MM.1S (cell line): ENCODE data around the gene NAPA.

ENCODE experiments used
- DNase-seq: peaks from one replicate; pipeline ENCODE4 v3.0.0-alpha.2; 2015
- H2AFZ ChIP-seq: fragments of 300-600 bp; sonication (generic); 2 replicates; pipeline ENCODE4 v1.6.0; 2016; ENCODE audit warnings: antibody characterized with exemption, low read length
- H3F3A ChIP-seq: fragments of 300-600 bp; sonication (generic); 2 replicates; pipeline ENCODE4 v1.6.1; 2016; ENCODE audit warnings: mild to moderate bottlenecking, antibody characterized with exemption, low read length, moderate library complexity, mixed read lengths; ENCODE audit not compliant: insufficient read depth
- H3K27ac ChIP-seq: fragments of 300-600 bp; sonication (generic); 2 replicates; pipeline ENCODE4 v1.5.1; 2016; ENCODE audit warnings: mild to moderate bottlenecking, low read length
- H3K27me3 ChIP-seq: fragments of 300-600 bp; sonication (generic); replicated peaks from 2 replicates; pipeline ENCODE4 v1.6.0; 2016; ENCODE audit warnings: low read length; ENCODE audit not compliant: insufficient read depth
- H3K36me3 ChIP-seq: fragments of 300-600 bp; sonication (generic); replicated peaks from 2 replicates; pipeline ENCODE4 v1.6.1; 2016; ENCODE audit warnings: mild to moderate bottlenecking, low read length, mixed read lengths; ENCODE audit not compliant: insufficient read depth
- H3K4me1 ChIP-seq: fragments of 300-600 bp; sonication (generic); 2 replicates; pipeline ENCODE4 v1.6.1; 2016; ENCODE audit warnings: low read length, mixed read lengths
- H3K4me2 ChIP-seq: fragments of 300-600 bp; sonication (generic); 2 replicates; pipeline ENCODE4 v1.6.0; 2016; ENCODE audit warnings: low read depth, low read length
- H3K4me3 ChIP-seq: fragments of 300-600 bp; sonication (generic); 2 replicates; pipeline ENCODE4 v1.5.1; 2016; ENCODE audit warnings: low read length, mixed read lengths
- H3K79me2 ChIP-seq: fragments of 300-600 bp; sonication (generic); 2 replicates; pipeline ENCODE4 v1.6.1; 2016; ENCODE audit warnings: mixed run types, low read length, mixed read lengths
- H3K9ac ChIP-seq: fragments of 300-600 bp; sonication (generic); 2 replicates; pipeline ENCODE4 v1.6.1; 2016; ENCODE audit warnings: low read length, mixed read lengths
- H3K9me2 ChIP-seq: fragments of 300-600 bp; sonication (generic); replicated peaks from 2 replicates; pipeline ENCODE4 v1.6.1; 2016; ENCODE audit warnings: mild to moderate bottlenecking, low read length, mixed read lengths; ENCODE audit not compliant: insufficient read depth
- H3K9me3 ChIP-seq: fragments of 300-600 bp; sonication (generic); replicated peaks from 2 replicates; pipeline ENCODE4 v1.6.1; 2016; ENCODE audit warnings: mild to moderate bottlenecking, low read length, mixed read lengths; ENCODE audit not compliant: insufficient read depth
- H4K20me1 ChIP-seq: fragments of 300-600 bp; sonication (generic); 2 replicates; pipeline ENCODE4 v1.6.1; 2016; ENCODE audit warnings: mild to moderate bottlenecking, low read length, moderate library complexity, mixed read lengths; ENCODE audit not compliant: insufficient read depth
- CTCF ChIP-seq: fragments of 300-600 bp; sonication (generic); IDR thresholded peaks from 2 replicates; pipeline ENCODE4 v1.5.1; 2016; ENCODE audit warnings: antibody characterized with exemption, low read length, mixed read lengths
- EZH2 ChIP-seq: fragments of 300-600 bp; sonication (generic); optimal IDR thresholded peaks from 2 replicates; pipeline ENCODE3; 2017; ENCODE audit warnings: low read depth, mild to moderate bottlenecking, antibody characterized with exemption, low read length, mixed read lengths
- EZH2phosphoT487 ChIP-seq: fragments of 300-600 bp; sonication (generic); IDR thresholded peaks from 2 replicates; pipeline ENCODE4 v1.6.1; 2018; ENCODE audit warnings: antibody characterized with exemption, low read length

NAPA gene

GRCh38 chr19:47539747-47540311, 25.0 kb upstream of the NAPA start:
- peaks cover 42% of the 10 kb centered on the region for H3K27me3 ChIP-seq
- DNase-seq: no peak
- H3F3A ChIP-seq: no peaks in the 10 kb centered on the region
- H3K4me1 ChIP-seq: no peaks in the 10 kb centered on the region
- H4K20me1 ChIP-seq: no peaks in the 10 kb centered on the region
- no peaks in the 10 kb centered on the region for H3K36me3 ChIP-seq
- H2AFZ ChIP-seq: no peak overlapping the region
- no peaks in the 10 kb centered on the region for H3K9me2 ChIP-seq
- no peak overlapping the region for H3K4me3 ChIP-seq
- TF ChIP-seq CTCF (no peak), EZH2 (no peak), EZH2phosphoT487 (no peak)
- H3K9me3 ChIP-seq: no peaks in the 10 kb centered on the region
- no peaks in the 10 kb centered on the region for H3K79me2 ChIP-seq
- no peak overlapping the region for H3K4me2 ChIP-seq
- H3K9ac ChIP-seq: no peak overlapping the region
- H3K27ac ChIP-seq: no peak overlapping the region

- H3K36me3 ChIP-seq: no peaks in the 10 kb centered on the region
- no peaks in the 10 kb centered on the region for H3F3A ChIP-seq
- H3K9ac ChIP-seq: no peak overlapping the region
- peaks cover 35% of the 10 kb centered on the region for H3K27me3 ChIP-seq
- no peak overlapping the region for H3K4me3 ChIP-seq
- H3K9me3 ChIP-seq: no peaks in the 10 kb centered on the region
- H3K79me2 ChIP-seq: no peaks in the 10 kb centered on the region
- TF ChIP-seq EZH2phosphoT487 (no peak), CTCF (no peak), EZH2 (no peak)
- H3K4me1 ChIP-seq: no peaks in the 10 kb centered on the region
- DNase-seq: no peak
- H4K20me1 ChIP-seq: no peaks in the 10 kb centered on the region
- no peak overlapping the region for H3K4me2 ChIP-seq
- no peaks in the 10 kb centered on the region for H3K9me2 ChIP-seq
- H2AFZ ChIP-seq: no peak overlapping the region
- H3K27ac ChIP-seq: no peak overlapping the region
These were observed 23.9 kb upstream of the NAPA start for GRCh38 chr19:47538812-47539211.

- H3K4me1 ChIP-seq: no peaks in the 10 kb centered on the region
- no peaks in the 10 kb centered on the region for H3K79me2 ChIP-seq
- no peak for TF ChIP-seq EZH2
- no peak for TF ChIP-seq EZH2phosphoT487
- no peak for TF ChIP-seq CTCF
- no peak overlapping the region for H3K4me2 ChIP-seq
- no peak overlapping the region for H3K4me3 ChIP-seq
- no peak overlapping the region for H2AFZ ChIP-seq
- H3K9me3 ChIP-seq: no peaks in the 10 kb centered on the region
- DNase-seq: no peak
- no peaks in the 10 kb centered on the region for H4K20me1 ChIP-seq
- no peaks in the 10 kb centered on the region for H3K9me2 ChIP-seq
- no peak overlapping the region for H3K27ac ChIP-seq
- no peaks in the 10 kb centered on the region for H3F3A ChIP-seq
- H3K9ac ChIP-seq: no peak overlapping the region
- H3K36me3 ChIP-seq: no peaks in the 10 kb centered on the region
- peaks cover 31% of the 10 kb centered on the region for H3K27me3 ChIP-seq
These were observed 22.6 kb upstream of the NAPA start for GRCh38 chr19:47537493-47537892.
